NCI-H2107 treated with DMSO at 0.1 percent for 48 hours (cell line): ENCODE measurements around the gene CEMIP2.
A peak's percentile ranks its signal among the peaks of the same experiment; 100 is the strongest.
"Not testable (repeated sequence)": the region's sequence is repeated elsewhere in the genome, so short reads cannot be mapped to it uniquely, and the experiment has no call there.

Source experiments
- DNase-seq: peaks from one replicate; lab custom pipeline; 2025; ENCODE audit not compliant: unreplicated experiment; lab: John Stamatoyannopoulos, UW

Gene CEMIP2

GRCh38 chr9:71768388-71769174 lies at the start of gene CEMIP2:
Gene CEMIP2 (minus strand): TSS chr9:71768513. CDS start chr9:71750373, 18,140 bp downstream.
- peak; percentile 62 for DNase-seq

- peak; percentile 26 for DNase-seq
Measured at GRCh38 chr9:71816916-71817451, 48.7 kb upstream of the CEMIP2 start.

GRCh38 chr9:71814815-71815214 lies 46.5 kb upstream of the CEMIP2 start:
- no peak for DNase-seq

GRCh38 chr9:71814226-71814625 lies 45.9 kb upstream of the CEMIP2 start:
- no peak for DNase-seq

GRCh38 chr9:71812385-71812784 lies 44.1 kb upstream of the CEMIP2 start:
- DNase-seq = no peak

GRCh38 chr9:71808068-71808467 lies 39.8 kb upstream of the CEMIP2 start:
- no peak for DNase-seq

- peak; percentile 57 for DNase-seq
Measured at GRCh38 chr9:71806901-71807307, 38.6 kb upstream of the CEMIP2 start.

- not testable (repeated sequence) for DNase-seq
Measured at GRCh38 chr9:71805096-71805495, 36.8 kb upstream of the CEMIP2 start.

- DNase-seq = no peak
Measured at GRCh38 chr9:71801826-71802225, 33.5 kb upstream of the CEMIP2 start.

GRCh38 chr9:71797266-71797665 lies 29.0 kb upstream of the CEMIP2 start:
- DNase-seq = no peak

- no peak for DNase-seq
Measured at GRCh38 chr9:71796100-71796767, 27.9 kb upstream of the CEMIP2 start.

GRCh38 chr9:71795097-71795813 lies 26.9 kb upstream of the CEMIP2 start:
- no peak for DNase-seq

GRCh38 chr9:71793386-71794105 lies 25.2 kb upstream of the CEMIP2 start:
- DNase-seq = no peak

GRCh38 chr9:71791875-71792274 lies 23.6 kb upstream of the CEMIP2 start:
- DNase-seq = no peak

- no peak for DNase-seq
Measured at GRCh38 chr9:71790296-71790695, 22.0 kb upstream of the CEMIP2 start.

GRCh38 chr9:71783120-71783523 lies 14.8 kb upstream of the CEMIP2 start:
- DNase-seq = no peak

- DNase-seq = no peak
Measured at GRCh38 chr9:71781391-71781790, 13.1 kb upstream of the CEMIP2 start.

GRCh38 chr9:71780953-71781352 lies 12.6 kb upstream of the CEMIP2 start:
- DNase-seq = no peak

GRCh38 chr9:71778085-71778484 lies 9.8 kb upstream of the CEMIP2 start:
- no peak for DNase-seq

GRCh38 chr9:71774920-71775319 lies 6.6 kb upstream of the CEMIP2 start:
- no peak for DNase-seq

- DNase-seq = no peak
Measured at GRCh38 chr9:71772726-71773125, 4.4 kb upstream of the CEMIP2 start.
